Nephron progenitor cell (in vitro differentiated cells): Measurements from ENCODE around the gene KRTAP9-3.

Experiments
- DNase-seq: peaks from one replicate; pipeline ENCODE4 v3.0.0; 2021
- H3K27ac Mint-ChIP-seq: 2 replicates; pipeline ENCODE4 v1.8.0; 2021; ENCODE audit warnings: mild to moderate bottlenecking, moderate library complexity, mixed read lengths
- H3K27me3 Mint-ChIP-seq: 2 replicates; pipeline ENCODE4 v1.8.0; 2021; ENCODE audit warnings: mild to moderate bottlenecking, low read depth, mixed read lengths; ENCODE audit not compliant: poor library complexity
- H3K36me3 Mint-ChIP-seq: 2 replicates; pipeline ENCODE4 v1.8.0; 2021; ENCODE audit warnings: low read depth, mixed read lengths
- H3K4me1 Mint-ChIP-seq: 2 replicates; pipeline ENCODE4 v1.8.0; 2021; ENCODE audit warnings: mixed read lengths
- H3K4me3 Mint-ChIP-seq: 2 replicates; pipeline ENCODE4 v1.8.0; 2021; ENCODE audit warnings: mild to moderate bottlenecking, moderate library complexity, mixed read lengths
- H3K9me3 Mint-ChIP-seq: 2 replicates; pipeline ENCODE4 v1.8.0; 2021; ENCODE audit warnings: mild to moderate bottlenecking, moderate library complexity, mixed read lengths
- CTCF ChIP-seq: fragments of 200-600 bp; sonication (generic); IDR thresholded peaks from 2 replicates; pipeline ENCODE4 v1.5.0; 2021; ENCODE audit warnings: antibody characterized with exemption

KRTAP9-3 gene

GRCh38 chr17:41196068-41196467 lies 36.2 kb upstream of the KRTAP9-3 start:
- H3K27ac Mint-ChIP-seq: no peak overlapping the region
- peaks cover 4% of the 10 kb centered on the region for H3K27me3 Mint-ChIP-seq

GRCh38 chr17:41199421-41200078 lies 32.7 kb upstream of the KRTAP9-3 start:
- Mint-ChIP-seq H3K4me3 (no peak overlapping the region), H3K27ac (no peak overlapping the region), H3K36me3 (no peaks in the 10 kb centered on the region), H3K4me1 (no peaks in the 10 kb centered on the region), H3K27me3 (peaks cover 4% of the 10 kb centered on the region), H3K9me3 (peaks cover 4% of the 10 kb centered on the region)
- TF ChIP-seq CTCF: no peak
- no peak for DNase-seq

More at GRCh38 chr17:41196068-41196467, 36.2 kb upstream of the KRTAP9-3 start:
- Mint-ChIP-seq H3K36me3 (no peaks in the 10 kb centered on the region), H3K4me3 (no peak overlapping the region), H3K4me1 (no peaks in the 10 kb centered on the region), H3K9me3 (peaks cover 8% of the 10 kb centered on the region)
- no peak for DNase-seq
- no peak for TF ChIP-seq CTCF

GRCh38 chr17:41211845-41212466 lies 20.3 kb upstream of the KRTAP9-3 start:
- no peak for TF ChIP-seq CTCF
- no peaks in the 10 kb centered on the region for H3K4me1 Mint-ChIP-seq
- H3K36me3 Mint-ChIP-seq: no peaks in the 10 kb centered on the region
- peaks cover 5% of the 10 kb centered on the region for H3K27me3 Mint-ChIP-seq
- DNase-seq: no peak
- H3K9me3 Mint-ChIP-seq: peaks cover 20% of the 10 kb centered on the region
- H3K27ac Mint-ChIP-seq: no peak overlapping the region
- H3K4me3 Mint-ChIP-seq: no peak overlapping the region

DNA sequence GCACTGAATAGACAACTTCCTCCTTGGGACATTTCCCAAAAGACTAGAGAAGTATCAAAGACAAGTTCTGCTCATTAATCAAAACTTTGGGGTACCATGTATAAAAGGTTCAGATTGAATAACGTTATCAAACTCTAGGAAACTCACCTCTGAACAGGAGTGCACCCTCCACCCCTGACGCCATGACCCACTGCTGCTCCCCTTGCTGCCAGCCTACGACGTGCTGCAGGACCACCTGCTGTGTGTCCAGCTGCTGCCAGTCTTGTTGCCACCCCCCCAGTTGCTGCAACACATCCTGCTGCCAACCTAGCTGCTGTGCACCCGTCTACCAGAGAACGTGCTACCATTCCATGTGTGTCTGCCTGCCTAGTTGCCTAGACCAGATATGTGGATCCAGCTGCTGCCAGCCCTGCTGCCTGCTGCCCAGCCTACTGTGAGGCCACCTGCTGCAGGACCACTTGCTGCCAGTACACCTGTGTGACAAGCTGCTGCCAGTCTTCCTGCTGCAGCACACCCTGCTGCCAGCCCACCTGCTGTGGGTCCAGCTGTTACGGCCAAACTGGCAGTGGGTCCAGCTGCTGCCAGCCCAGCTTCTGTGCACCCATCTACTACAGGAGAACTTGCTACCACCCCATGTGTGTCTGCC lies 19.6 kb upstream of the KRTAP9-3 start:
- Mint-ChIP-seq H3K36me3 (no peaks in the 10 kb centered on the region), H3K27ac (peak overlapping the region; percentile 19), H3K27me3 (peaks cover 5% of the 10 kb centered on the region), H3K4me3 (no peak overlapping the region), H3K4me1 (no peaks in the 10 kb centered on the region), H3K9me3 (peaks cover 15% of the 10 kb centered on the region)
- no peak for TF ChIP-seq CTCF
- DNase-seq: no peak

- no peak for DNase-seq
- no peak overlapping the region for H3K27ac Mint-ChIP-seq
- peaks cover 14% of the 10 kb centered on the region for H3K9me3 Mint-ChIP-seq
- H3K4me3 Mint-ChIP-seq: no peak overlapping the region
- no peaks in the 10 kb centered on the region for H3K36me3 Mint-ChIP-seq
- no peak for TF ChIP-seq CTCF
- H3K4me1 Mint-ChIP-seq: no peaks in the 10 kb centered on the region
- H3K27me3 Mint-ChIP-seq: peaks cover 5% of the 10 kb centered on the region
These were observed 16.6 kb upstream of the KRTAP9-3 start for GRCh38 chr17:41215681-41216080.
